Activated CD4-positive, alpha-beta memory T cell treated with anti-CD3 and anti-CD28 coated beads for 36 hours (primary cell): ENCODE measurements around the gene DNLZ. TPM values are rescaled to one million over a fixed set of nuclear protein-coding genes. Genes with fewer than 3 reads are reported as not detected.

Experiments used
- total RNA-seq, 2 experiments: library from RNA; stranded (reverse); gene quantifications; one replicate each; pipeline ENCODE4 v1.2.3, GENCODE V29; 2021

Gene DNLZ
- total RNA-seq, 2 experiments from 2014 or later, result 14.5 to 15.2 TPM

Other genes with a start within 250 kb of the DNLZ start
- 10 to 100 TPM; 28.0 to 28.4 TPM for gene TMEM250, start 244.9 kb downstream of the DNLZ start, total RNA-seq
- not detected for gene LHX3, start 158.6 kb downstream of the DNLZ start, total RNA-seq
- 10 to 100 TPM; 19.0 to 19.4 TPM for gene QSOX2, start 117.9 kb downstream of the DNLZ start, total RNA-seq
- gene CCDC187, start 59.6 kb downstream of the DNLZ start, total RNA-seq, result not detected
- gene GPSM1, start 36.2 kb downstream of the DNLZ start, total RNA-seq, result 10 to 100 TPM; 10.6 to 11.3 TPM
- gene CARD9, start 9.9 kb upstream of the DNLZ start, total RNA-seq, result 1 to 10 TPM; 1.4 to 2.4 TPM
- gene SNAPC4, start 36.4 kb upstream of the DNLZ start, total RNA-seq, result 10 to 100 TPM; 13.9 to 14.3 TPM
- gene ENTR1, start 46.9 kb upstream of the DNLZ start, total RNA-seq, result 10 to 100 TPM; 66.9 to 74.9 TPM
- gene PMPCA, start 46.9 kb upstream of the DNLZ start, total RNA-seq, result 100 to 1,000 TPM; 108 to 112 TPM
- gene INPP5E, start 76.1 kb upstream of the DNLZ start, total RNA-seq, result 10 to 100 TPM; 18.8 to 21.3 TPM
- 10 to 100 TPM; 54.1 to 57.0 TPM for gene SEC16A, start 119.3 kb upstream of the DNLZ start, total RNA-seq
- 10 to 100 TPM; 67.0 to 68.3 TPM for gene NOTCH1, start 182.3 kb upstream of the DNLZ start, total RNA-seq